GM18505 (cell line): ENCODE results near the gene KCNE4.

Experiments used
- ATAC-seq: cut with Tn5 transposase; IDR thresholded peaks from one replicate; pipeline ENCODE4 v1.9.1; 2021; ENCODE audit not compliant: unreplicated experiment
- POLR2A ChIP-seq: IDR thresholded peaks from 4 replicates; pipeline ENCODE4 v1.6.1; 2011; ENCODE audit warnings: borderline replicate concordance; ENCODE audit not compliant: insufficient read depth, insufficient read length; ENCODE audit errors: extremely low read depth

KCNE4 gene

GRCh38 chr2:223029287-223029686 lies 22.7 kb upstream of the KCNE4 start:
- TF ChIP-seq POLR2A: no peak
- ATAC-seq: no peak

- no peak for ATAC-seq
- TF ChIP-seq POLR2A: no peak
Measured at GRCh38 chr2:223032187-223033142, 19.5 kb upstream of the KCNE4 start.

- no peak for TF ChIP-seq POLR2A
- no peak for ATAC-seq
Measured at GRCh38 chr2:223034221-223034975, 17.6 kb upstream of the KCNE4 start.

GRCh38 chr2:223036790-223037444 lies 15.1 kb upstream of the KCNE4 start:
- no peak for TF ChIP-seq POLR2A
- no peak for ATAC-seq

GRCh38 chr2:223037445-223037800 lies 14.6 kb upstream of the KCNE4 start:
- no peak for TF ChIP-seq POLR2A
- ATAC-seq: no peak

- no peak for ATAC-seq
Measured at GRCh38 chr2:223039618-223040017, 12.4 kb upstream of the KCNE4 start.

GRCh38 chr2:223040527-223040926 lies 11.5 kb upstream of the KCNE4 start:
- TF ChIP-seq POLR2A: no peak
- ATAC-seq: no peak

More at GRCh38 chr2:223039618-223040017, 12.4 kb upstream of the KCNE4 start:
- TF ChIP-seq POLR2A: no peak

- no peak for TF ChIP-seq POLR2A
- ATAC-seq: no peak
Measured at GRCh38 chr2:223041527-223042109, 10.4 kb upstream of the KCNE4 start.

GRCh38 chr2:223042284-223042683 lies 9.7 kb upstream of the KCNE4 start:
- no peak for ATAC-seq
- no peak for TF ChIP-seq POLR2A

GRCh38 chr2:223042704-223043118 lies 9.3 kb upstream of the KCNE4 start:
- ATAC-seq: no peak
- TF ChIP-seq POLR2A: no peak

- ATAC-seq: no peak
- no peak for TF ChIP-seq POLR2A
Measured at GRCh38 chr2:223043164-223043941, 8.6 kb upstream of the KCNE4 start.

GRCh38 chr2:223044092-223044836 lies 7.7 kb upstream of the KCNE4 start:
- ATAC-seq: no peak
- TF ChIP-seq POLR2A: no peak
